ENCODE measurements around the gene RAI2. TPM values are rescaled to one million over a fixed set of nuclear protein-coding genes. Genes with fewer than 3 reads are reported as not detected.

The RAI2 gene
- total RNA-seq, 1 donor from 2014 or later: not detected

DNA sequence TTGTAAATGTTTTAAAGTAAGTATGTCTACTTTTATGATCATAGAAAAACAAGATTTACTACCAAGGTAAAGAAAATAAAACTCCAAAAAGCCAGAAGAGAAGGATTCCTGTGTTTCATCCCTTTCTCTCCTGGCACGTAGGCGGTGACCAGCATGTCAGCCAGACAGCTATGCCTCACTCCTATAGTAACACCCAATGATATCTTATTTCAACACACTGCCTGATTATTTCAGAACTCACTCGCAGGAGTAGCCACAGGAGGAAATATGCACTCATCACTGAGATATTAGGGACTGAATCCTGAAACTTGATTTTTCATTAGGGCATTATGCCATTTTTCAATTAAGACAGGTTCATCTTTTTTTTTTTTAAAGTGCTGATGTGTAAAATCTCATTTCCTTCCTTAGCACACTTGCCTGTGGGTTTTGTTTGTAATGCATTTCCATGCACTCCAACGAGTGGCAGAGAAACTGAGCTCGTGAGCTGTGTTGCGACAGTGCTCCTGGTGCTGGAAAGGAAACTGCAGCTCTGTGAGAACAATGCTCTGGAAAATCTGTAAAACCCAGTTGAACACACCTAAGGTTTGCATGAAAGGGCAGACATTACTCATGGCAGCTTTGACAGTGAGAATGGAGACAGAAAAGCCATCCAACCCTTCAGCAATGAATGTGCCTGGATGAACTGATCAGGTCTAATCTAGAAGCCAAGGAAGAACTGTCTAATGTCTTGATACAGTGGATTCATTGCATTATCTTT is 18.2 kb downstream of the RAI2 start:
- intact Hi-C loops (cut with micrococcal nuclease): no loop called here
- H3K36me3 Mint-ChIP-seq (ENCODE audit: low read depth): no peaks in the 10 kb centered on the region
- ATAC-seq (ENCODE audit: low read depth): no peak
- ChIA-PET POLR2A (no interaction called here), CTCF (no interaction called here)
- H3K27me3 Mint-ChIP-seq: no peaks in the 10 kb centered on the region
- H3K27ac Mint-ChIP-seq: no peak overlapping the region
- no peak overlapping the region for H3K4me3 Mint-ChIP-seq
- no peaks in the 10 kb centered on the region for H3K4me1 Mint-ChIP-seq
- H3K9me3 Mint-ChIP-seq: no peaks in the 10 kb centered on the region
- TF ChIP-seq, protein P1, sequence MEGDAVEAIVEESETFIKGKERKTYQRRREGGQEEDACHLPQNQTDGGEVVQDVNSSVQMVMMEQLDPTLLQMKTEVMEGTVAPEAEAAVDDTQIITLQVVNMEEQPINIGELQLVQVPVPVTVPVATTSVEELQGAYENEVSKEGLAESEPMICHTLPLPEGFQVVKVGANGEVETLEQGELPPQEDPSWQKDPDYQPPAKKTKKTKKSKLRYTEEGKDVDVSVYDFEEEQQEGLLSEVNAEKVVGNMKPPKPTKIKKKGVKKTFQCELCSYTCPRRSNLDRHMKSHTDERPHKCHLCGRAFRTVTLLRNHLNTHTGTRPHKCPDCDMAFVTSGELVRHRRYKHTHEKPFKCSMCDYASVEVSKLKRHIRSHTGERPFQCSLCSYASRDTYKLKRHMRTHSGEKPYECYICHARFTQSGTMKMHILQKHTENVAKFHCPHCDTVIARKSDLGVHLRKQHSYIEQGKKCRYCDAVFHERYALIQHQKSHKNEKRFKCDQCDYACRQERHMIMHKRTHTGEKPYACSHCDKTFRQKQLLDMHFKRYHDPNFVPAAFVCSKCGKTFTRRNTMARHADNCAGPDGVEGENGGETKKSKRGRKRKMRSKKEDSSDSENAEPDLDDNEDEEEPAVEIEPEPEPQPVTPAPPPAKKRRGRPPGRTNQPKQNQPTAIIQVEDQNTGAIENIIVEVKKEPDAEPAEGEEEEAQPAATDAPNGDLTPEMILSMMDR (IDR thresholded peaks at IDR 0.05): no peak
- DNase-seq: no peak

DNA sequence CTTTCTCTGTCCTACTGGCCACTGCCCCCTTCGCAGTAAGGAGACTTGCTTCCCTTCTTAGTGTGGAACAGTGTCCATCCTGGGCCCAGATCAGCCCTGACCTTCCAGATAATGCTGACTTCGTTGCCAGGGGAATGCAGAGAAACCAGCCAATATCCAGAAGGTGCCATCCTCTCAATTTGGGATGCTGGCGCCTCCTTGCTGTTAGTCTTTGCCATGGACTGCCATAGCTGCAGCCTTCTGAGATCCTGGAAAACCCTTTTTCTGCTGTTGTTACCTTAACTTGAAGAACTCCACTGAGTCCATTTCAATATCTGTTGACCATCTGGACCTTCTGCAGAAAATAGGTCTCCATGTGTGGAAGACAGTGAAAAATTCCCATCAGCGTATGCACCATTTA is 21.8 kb downstream of the RAI2 start:
- no peaks in the 10 kb centered on the region for H3K36me3 Mint-ChIP-seq (ENCODE audit: low read depth)
- TF ChIP-seq, protein P1 (IDR thresholded peaks at IDR 0.05): no peak
- peaks cover 1% of the 10 kb centered on the region for H3K27me3 Mint-ChIP-seq
- ATAC-seq (ENCODE audit: low read depth): no peak
- intact Hi-C loops (cut with micrococcal nuclease): no loop called here
- no peaks in the 10 kb centered on the region for H3K4me1 Mint-ChIP-seq
- no peak overlapping the region for H3K27ac Mint-ChIP-seq
- POLR2A ChIA-PET: no interaction called here
- no peaks in the 10 kb centered on the region for H3K9me3 Mint-ChIP-seq
- no peak for DNase-seq
- no peak overlapping the region for H3K4me3 Mint-ChIP-seq
- CTCF ChIA-PET: no interaction called here

GRCh38 chrX:17836830-17837229 is 24.3 kb downstream of the RAI2 start:
- peaks cover 1% of the 10 kb centered on the region for H3K27me3 Mint-ChIP-seq
- no peak overlapping the region for H3K4me3 Mint-ChIP-seq
- POLR2A ChIA-PET: no interaction called here
- H3K36me3 Mint-ChIP-seq (ENCODE audit: low read depth): no peaks in the 10 kb centered on the region
- DNase-seq (no peak), ATAC-seq (ENCODE audit: low read depth) (no peak)
- no peak overlapping the region for H3K27ac Mint-ChIP-seq
- H3K4me1 Mint-ChIP-seq: no peaks in the 10 kb centered on the region
- TF ChIP-seq, protein P1 (IDR thresholded peaks at IDR 0.05): no peak
- CTCF ChIA-PET: no interaction called here
- no peaks in the 10 kb centered on the region for H3K9me3 Mint-ChIP-seq
- intact Hi-C loops (cut with micrococcal nuclease): no loop called here

- Mint-ChIP-seq H3K27me3 (peaks cover 1% of the 10 kb centered on the region), H3K4me3 (no peak overlapping the region), H3K36me3 (ENCODE audit: low read depth) (no peaks in the 10 kb centered on the region), H3K4me1 (no peaks in the 10 kb centered on the region), H3K9me3 (no peaks in the 10 kb centered on the region), H3K27ac (no peak overlapping the region)
- POLR2A ChIA-PET: no interaction called here
- no peak for ATAC-seq (ENCODE audit: low read depth)
- CTCF ChIA-PET: no interaction called here
- intact Hi-C loops (cut with micrococcal nuclease): no loop called here
- TF ChIP-seq, protein P1 (IDR thresholded peaks at IDR 0.05): no peak
- no peak for DNase-seq
Measured at GRCh38 chrX:17833954-17834353, 27.1 kb downstream of the RAI2 start.

GRCh38 chrX:17831255-17831654 is 29.8 kb downstream of the RAI2 start:
- ATAC-seq (ENCODE audit: low read depth) (no peak), DNase-seq (no peak)
- Mint-ChIP-seq H3K27me3 (no peaks in the 10 kb centered on the region), H3K4me3 (no peak overlapping the region), H3K4me1 (no peaks in the 10 kb centered on the region), H3K9me3 (peaks cover 4% of the 10 kb centered on the region), H3K27ac (no peak overlapping the region), H3K36me3 (ENCODE audit: low read depth) (no peaks in the 10 kb centered on the region)
- TF ChIP-seq, protein P1 (IDR thresholded peaks at IDR 0.05): no peak
- CTCF ChIA-PET: no interaction called here
- intact Hi-C loops (cut with micrococcal nuclease): no loop called here
- POLR2A ChIA-PET: no interaction called here
